Choroid plexus epithelial cell (primary cell): ENCODE results near the gene AJAP1.
"Not testable (repeated sequence)": the region's sequence is repeated elsewhere in the genome, so short reads cannot be mapped to it uniquely, and the experiment has no call there.

Experiments
- DNase-seq: peaks from one replicate; pipeline ENCODE4 v3.0.0-alpha.2; 2010; ENCODE audit warnings: low read depth
- H3K4me3 ChIP-seq: 2 replicates; pipeline ENCODE4 v1.5.1; 2011; ENCODE audit warnings: low read depth, mild to moderate bottlenecking, control low read depth, low read length, moderate library complexity
- CTCF ChIP-seq: conservative IDR thresholded peaks from 2 replicates; pipeline ENCODE4 v1.5.1; 2011; ENCODE audit warnings: low read depth, mild to moderate bottlenecking, control low read depth, inconsistent platforms, low read length, moderate library complexity

The AJAP1 gene

GRCh38 chr1:4615138-4615470 is 39.3 kb upstream of the AJAP1 start:
- H3K4me3 ChIP-seq: no peak overlapping the region
- TF ChIP-seq CTCF: no peak
- no peak for DNase-seq

GRCh38 chr1:4615501-4615900 is 38.9 kb upstream of the AJAP1 start:
- H3K4me3 ChIP-seq: no peak overlapping the region
- TF ChIP-seq CTCF: no peak

GRCh38 chr1:4616831-4617465 is 37.5 kb upstream of the AJAP1 start:
- no peak for DNase-seq
- TF ChIP-seq CTCF: no peak
- no peak overlapping the region for H3K4me3 ChIP-seq

More at GRCh38 chr1:4615501-4615900, 38.9 kb upstream of the AJAP1 start:
- no peak for DNase-seq

GRCh38 chr1:4617506-4617905 is 36.9 kb upstream of the AJAP1 start:
- no peak for DNase-seq
- no peak for TF ChIP-seq CTCF
- H3K4me3 ChIP-seq: no peak overlapping the region

GRCh38 chr1:4618827-4619226 is 35.6 kb upstream of the AJAP1 start:
- not testable (repeated sequence) for H3K4me3 ChIP-seq, DNase-seq

- no peak for TF ChIP-seq CTCF
- no peak for DNase-seq
- H3K4me3 ChIP-seq: no peak overlapping the region
Measured at GRCh38 chr1:4621646-4622045, 32.8 kb upstream of the AJAP1 start.

- TF ChIP-seq CTCF: no peak
- DNase-seq: no peak
- no peak overlapping the region for H3K4me3 ChIP-seq
Measured at GRCh38 chr1:4622821-4623220, 31.6 kb upstream of the AJAP1 start.

GRCh38 chr1:4624141-4624715 is 30.2 kb upstream of the AJAP1 start:
- no peak for TF ChIP-seq CTCF

More at GRCh38 chr1:4624141-4624715, 30.2 kb upstream of the AJAP1 start:
- no peak for DNase-seq
- no peak overlapping the region for H3K4me3 ChIP-seq
